Measurements from ENCODE around the gene CDH8. TPM values are rescaled to one million over a fixed set of nuclear protein-coding genes. Genes with fewer than 3 reads are reported as not detected.

The CDH8 gene
- polyA plus RNA-seq, 2 of the 4 experiments (the other 2 are of a cell fraction), result 0.23 to 0.94 TPM

GRCh38 chr16:61792194-61792909 lies 243.9 kb downstream of the CDH8 start:
- POLR2A ChIA-PET, result no interaction called here
- Histone ChIP-seq H3K9me3 (no peaks in the 10 kb centered on the region), H3K4me1 (peaks cover 15% of the 10 kb centered on the region), H3K4me2 (peak overlapping the region; percentile 55), H3K27ac (peak overlapping the region; percentile 39 to 67; a peak in 4 of 6 replicates), H3K4me3 (no peak overlapping the region)
- ATAC-seq (peak; percentile 91), DNase-seq (ENCODE audit: low read depth in 1 of 2, low spot score in 1 of 2) (peak in 1 of 2 experiments; percentile 72), FAIRE-seq (no peak)
- CTCF ChIA-PET, result interaction anchor here (0.7 kb wide), 1 partner anchor 739 kb away, joined by 3 read pairs; no protein-coding TSS in a partner anchor
- WGBS (ENCODE audit: missing lambda C conversion rate), result 10% methylated on average over 4 of the region's 4 CpGs
- TF ChIP-seq HDAC2 (IDR thresholded peaks at IDR 0.05), result no peak
- TF ChIP-seq CBX2 (IDR thresholded peaks at IDR 0.05; ENCODE audit: borderline replicate concordance, low read depth), result no peak
- no peak for TF ChIP-seq HEYL (CRISPR knock-in tag; IDR thresholded peaks at IDR 0.05)
- no peak for TF ChIP-seq ELK1 (IDR thresholded peaks at IDR 0.05; ENCODE audit: low read depth, low read length)
- no peak for TF ChIP-seq BHLHE40 (IDR thresholded peaks at IDR 0.05; ENCODE audit: low read depth, low read length)
- no peak for TF ChIP-seq ZC3H11A (IDR thresholded peaks at IDR 0.05)
- TF ChIP-seq NR3C1 (IDR thresholded peaks at IDR 0.05), result no peak
- TF ChIP-seq BCL3 (IDR thresholded peaks at IDR 0.05), result peak; percentile 78; the same call in 2 of the 3 replicates
- TF ChIP-seq RCOR1 (IDR thresholded peaks at IDR 0.05; ENCODE audit: low read depth, low read length), result no peak
- TF ChIP-seq HOXB13 (CRISPR knock-in tag; IDR thresholded peaks at IDR 0.05; ENCODE audit: low read depth), result no peak
- TF ChIP-seq HOXB5 (CRISPR knock-in tag; IDR thresholded peaks at IDR 0.05), result no peak
- no peak for TF ChIP-seq E2F6 (IDR thresholded peaks at IDR 0.05; ENCODE audit: borderline replicate concordance, low read depth)
- TF ChIP-seq EHMT2 (IDR thresholded peaks at IDR 0.05; ENCODE audit: low read depth), result no peak
- TF ChIP-seq CTCF (IDR thresholded peaks at IDR 0.05), result no peak
- peak in 1 of 2 experiments; percentile 33; a peak in 2 of 5 replicates for TF ChIP-seq RAD21 (conservative IDR thresholded peaks at IDR 0.05 in 1 of 2, IDR thresholded peaks at IDR 0.05 in 1 of 2)
- peak; percentile 49 for TF ChIP-seq MAFK (IDR thresholded peaks at IDR 0.05; ENCODE audit: partially characterized antibody)
- no peak for TF ChIP-seq TP53 (CRISPR knock-in tag; IDR thresholded peaks at IDR 0.05)
- TF ChIP-seq PBX3 (IDR thresholded peaks at IDR 0.05), result 0 out of 2 replicates have a peak, but pooled peaks have one; percentile 20
- peak; percentile 54; the same call in 1 of the 2 replicates for TF ChIP-seq HES2 (IDR thresholded peaks at IDR 0.05)
- TF ChIP-seq RNF2 (IDR thresholded peaks at IDR 0.05; ENCODE audit: borderline replicate concordance, low read depth), result no peak
- TF ChIP-seq SREBF2 (IDR thresholded peaks at IDR 0.05), result no peak
- TF ChIP-seq MAX (IDR thresholded peaks at IDR 0.05), result no peak; the same call in 1 of the 2 replicates
- no peak for TF ChIP-seq KDM5A (IDR thresholded peaks at IDR 0.05)
- no peak for TF ChIP-seq HMGXB4 (CRISPR knock-in tag; IDR thresholded peaks at IDR 0.05; ENCODE audit: borderline replicate concordance)
- TF ChIP-seq JUN (IDR thresholded peaks at IDR 0.05), result peak; percentile 66 to 82; a peak in 4 of 5 replicates
- TF ChIP-seq MYC (IDR thresholded peaks at IDR 0.05; ENCODE audit: borderline replicate concordance, low read length), result no peak
- TF ChIP-seq CBX8 (IDR thresholded peaks at IDR 0.05), result no peak
- no peak for TF ChIP-seq PHF8 (IDR thresholded peaks at IDR 0.05; ENCODE audit: borderline replicate concordance, low read depth)
- no peak for TF ChIP-seq NPAS2 (CRISPR knock-in tag; IDR thresholded peaks at IDR 0.05; ENCODE audit: borderline replicate concordance)
- no peak for TF ChIP-seq EHF (CRISPR knock-in tag; IDR thresholded peaks at IDR 0.05)
- TF ChIP-seq ESRRA (IDR thresholded peaks at IDR 0.05; ENCODE audit: borderline replicate concordance, low read length), result no peak
- no peak for TF ChIP-seq ZNF302 (CRISPR knock-in tag; IDR thresholded peaks at IDR 0.05)
- TF ChIP-seq FOXS1 (CRISPR knock-in tag; IDR thresholded peaks at IDR 0.05), result peak; percentile 19; the same call in 1 of the 2 replicates
